GM21619 (cell line): ENCODE results near the gene TMEM120B.

Experiments used
- ATAC-seq: cut with Tn5 transposase; IDR thresholded peaks from one replicate; pipeline ENCODE4 v1.9.1; 2021; ENCODE audit not compliant: unreplicated experiment

The TMEM120B gene

GRCh38 chr12:121770388-121770787 is 57.8 kb downstream of the TMEM120B start:
- no peak for ATAC-seq

- no peak for ATAC-seq
Observed at GRCh38 chr12:121770813-121771625, 58.5 kb downstream of the TMEM120B start.

GRCh38 chr12:121773011-121773777 is 60.6 kb downstream of the TMEM120B start:
- peak; percentile 77 for ATAC-seq

GRCh38 chr12:121774968-121775474 is 62.5 kb downstream of the TMEM120B start:
- no peak for ATAC-seq

- no peak for ATAC-seq
Observed at GRCh38 chr12:121775501-121775900, 62.9 kb downstream of the TMEM120B start.

- no peak for ATAC-seq
Observed at GRCh38 chr12:121776190-121777098, 63.9 kb downstream of the TMEM120B start.

- no peak for ATAC-seq
Observed at GRCh38 chr12:121778567-121779421, 66.2 kb downstream of the TMEM120B start.

GRCh38 chr12:121779422-121779895 is 66.9 kb downstream of the TMEM120B start:
- no peak for ATAC-seq

GRCh38 chr12:121780429-121780828 is 67.9 kb downstream of the TMEM120B start:
- no peak for ATAC-seq

GRCh38 chr12:121781484-121781997 is 69.0 kb downstream of the TMEM120B start:
- peak; percentile 16 for ATAC-seq

GRCh38 chr12:121781998-121782979 is 69.7 kb downstream of the TMEM120B start:
- peak; percentile 47 for ATAC-seq

- no peak for ATAC-seq
Observed at GRCh38 chr12:121783766-121784165, 71.2 kb downstream of the TMEM120B start.

GRCh38 chr12:121784460-121784859 is 71.9 kb downstream of the TMEM120B start:
- no peak for ATAC-seq

GRCh38 chr12:121786440-121786825 is 73.9 kb downstream of the TMEM120B start:
- ATAC-seq = no peak

GRCh38 chr12:121787063-121788025 is 74.8 kb downstream of the TMEM120B start:
- no peak for ATAC-seq

- no peak for ATAC-seq
Observed at GRCh38 chr12:121788176-121788818, 75.7 kb downstream of the TMEM120B start.
